Right lobe of liver (tissue), 4 donors: ENCODE measurements around the gene DNASE2B.

Source experiments
- CTCF ChIP-seq, 4 donors: fragments of 200-600 bp in 3 of 4; fragments of 450-650 bp in 1 of 4; IDR thresholded peaks; one replicate each; pipeline versions ENCODE4 v1.5.1 to v1.8.0; 2016 to 2022; ENCODE audit warnings: antibody characterized with exemption in 4 of 4, mild to moderate bottlenecking in 2 of 4
- POLR2A ChIP-seq: fragments of 450-650 bp; IDR thresholded peaks from one replicate; pipeline ENCODE4 v1.6.1; 2017; ENCODE audit warnings: antibody characterized with exemption, mild to moderate bottlenecking
- donor health status: DM: no; HTN: no; CAD: no.
- donor health status: DM: no; HTN: no; CAD: no.
- donor health status: DM: no; HTN: yes; CAD: no.

DNA sequence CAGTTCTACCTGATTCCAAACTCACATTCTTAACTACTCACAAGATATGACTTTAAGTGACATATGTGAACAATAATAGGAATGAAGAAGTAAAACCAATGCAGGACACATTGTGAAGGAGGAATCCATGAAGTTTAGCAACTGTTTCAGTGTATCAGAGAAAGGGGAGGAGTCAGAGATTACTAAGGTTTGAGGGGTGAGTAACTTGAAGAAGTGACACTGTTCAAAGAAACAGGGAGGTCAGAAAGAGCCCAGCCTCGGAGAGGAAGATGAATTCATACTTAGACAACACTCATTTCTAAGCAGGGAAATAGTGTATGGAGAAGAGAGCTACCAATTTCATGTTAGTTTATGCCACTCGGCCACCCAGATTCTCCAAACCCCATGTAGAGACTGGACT is 52.6 kb downstream of the DNASE2B start:
- TF ChIP-seq CTCF (IDR thresholded peaks at IDR 0.05) = no peak
- TF ChIP-seq POLR2A = no peak
